HEK293 (cell line): ENCODE measurements around the gene GAL3ST1.

Experiments
- CTCF ChIA-PET: fragments of 350-600 bp; formaldehyde crosslinking; extraction: SDS; loops from one replicate; lab custom pipeline; 2021; ENCODE audit warnings: antibody characterized with exemption; lab: Yijun Ruan, JAX
- POLR2A ChIA-PET: fragments of 300-600 bp; formaldehyde crosslinking; extraction: SDS; loops from one replicate; lab custom pipeline; 2020; ENCODE audit warnings: antibody characterized with exemption, inconsistent platforms; lab: Yijun Ruan, JAX
- H3K27ac ChIP-seq: fragments of 200-500 bp; sonication (Bioruptor generic); 2 replicates; pipeline ENCODE4 v1.5.1; 2014; ENCODE audit warnings: low read depth, low read length, control low read depth, inconsistent platforms; ENCODE audit errors: extremely low read depth
- H3K36me3 ChIP-seq, 2 experiments: fragments of 200-500 bp in 1 of 2; sonication (Bioruptor generic) in 1 of 2; 1 replicate in 1 of 2; 2 replicates in 1 of 2; pipeline ENCODE4 v1.5.1; 2014 to 2017; ENCODE audit warnings: inconsistent platforms in 2 of 2, low read length in 2 of 2; ENCODE audit not compliant: control insufficient read depth in 2 of 2, insufficient read depth in 1 of 2
- H3K4me1 ChIP-seq: fragments of 200-500 bp; sonication (Bioruptor generic); 2 replicates; pipeline ENCODE4 v1.5.1; 2014; ENCODE audit warnings: mild to moderate bottlenecking, low read length, inconsistent platforms; ENCODE audit not compliant: control insufficient read depth, insufficient read depth
- H3K4me3 ChIP-seq: 2 replicates; pipeline ENCODE4 v1.5.1; 2011; ENCODE audit warnings: low read depth, mild to moderate bottlenecking, control low read depth, low read length, moderate library complexity
- H3K9me3 ChIP-seq: fragments of 200-500 bp; sonication (Bioruptor generic); 2 replicates; pipeline ENCODE4 v1.5.1; 2014; ENCODE audit warnings: low read depth, low read length, inconsistent platforms; ENCODE audit not compliant: control insufficient read depth, insufficient read depth
- GLIS2 ChIP-seq: fragments of 450-650 bp; formaldehyde crosslinking; IDR thresholded peaks from 2 replicates; pipeline ENCODE4 v1.5.1; 2016; ENCODE audit warnings: missing biosample characterization, missing genetic modification characterization
- SP7 ChIP-seq: fragments of 450-650 bp; formaldehyde crosslinking; IDR thresholded peaks from 2 replicates; pipeline ENCODE4 v1.5.1; 2016; ENCODE audit warnings: missing biosample characterization, missing genetic modification characterization
- ZNF48 ChIP-seq: fragments of 450-650 bp; formaldehyde crosslinking; IDR thresholded peaks from 2 replicates; pipeline ENCODE4 v1.5.1; 2016; ENCODE audit warnings: missing biosample characterization, missing genetic modification characterization
- ZNF654 ChIP-seq: fragments of 450-650 bp; formaldehyde crosslinking; IDR thresholded peaks from 2 replicates; pipeline ENCODE4 v1.5.1; 2016; ENCODE audit warnings: low read depth, missing biosample characterization, missing genetic modification characterization
- ZXDB ChIP-seq: fragments of 450-650 bp; formaldehyde crosslinking; IDR thresholded peaks from 2 replicates; pipeline ENCODE4 v1.5.1; 2016; ENCODE audit warnings: missing biosample characterization, missing genetic modification characterization
- TF ChIP-seq, protein P1 (sequence below): fragments of 450-650 bp; formaldehyde crosslinking; IDR thresholded peaks from 2 replicates; pipeline ENCODE4 v1.5.1; 2016; ENCODE audit warnings: missing biosample characterization, missing genetic modification characterization
- TF ChIP-seq, protein P2 (sequence below): fragments of 450-650 bp; formaldehyde crosslinking; IDR thresholded peaks from 2 replicates; pipeline ENCODE4 v1.5.1; 2017; ENCODE audit warnings: missing biosample characterization, mild to moderate bottlenecking, missing genetic modification characterization, moderate library complexity
- TF ChIP-seq, protein P3 (sequence below): fragments of 450-650 bp; formaldehyde crosslinking; IDR thresholded peaks from 2 replicates; pipeline ENCODE4 v1.5.1; 2016; ENCODE audit warnings: missing biosample characterization, missing genetic modification characterization
- TF ChIP-seq, protein P4 (sequence below): fragments of 450-650 bp; formaldehyde crosslinking; IDR thresholded peaks from 2 replicates; pipeline ENCODE4 v1.5.1; 2016; ENCODE audit warnings: missing biosample characterization, missing genetic modification characterization
- TF ChIP-seq, protein P5 (sequence below): fragments of 450-650 bp; formaldehyde crosslinking; IDR thresholded peaks from 2 replicates; pipeline ENCODE4 v1.5.1; 2016; ENCODE audit warnings: missing biosample characterization, missing genetic modification characterization, low read depth
- TF ChIP-seq, protein P6 (sequence below): fragments of 450-650 bp; formaldehyde crosslinking; IDR thresholded peaks from 2 replicates; pipeline ENCODE4 v1.5.1; 2016; ENCODE audit warnings: missing biosample characterization, missing genetic modification characterization
- TF ChIP-seq, protein P7 (sequence below): fragments of 450-650 bp; formaldehyde crosslinking; IDR thresholded peaks from 2 replicates; pipeline ENCODE4 v1.5.1; 2016; ENCODE audit warnings: missing biosample characterization, missing genetic modification characterization, low read depth

GAL3ST1 gene

DNA sequence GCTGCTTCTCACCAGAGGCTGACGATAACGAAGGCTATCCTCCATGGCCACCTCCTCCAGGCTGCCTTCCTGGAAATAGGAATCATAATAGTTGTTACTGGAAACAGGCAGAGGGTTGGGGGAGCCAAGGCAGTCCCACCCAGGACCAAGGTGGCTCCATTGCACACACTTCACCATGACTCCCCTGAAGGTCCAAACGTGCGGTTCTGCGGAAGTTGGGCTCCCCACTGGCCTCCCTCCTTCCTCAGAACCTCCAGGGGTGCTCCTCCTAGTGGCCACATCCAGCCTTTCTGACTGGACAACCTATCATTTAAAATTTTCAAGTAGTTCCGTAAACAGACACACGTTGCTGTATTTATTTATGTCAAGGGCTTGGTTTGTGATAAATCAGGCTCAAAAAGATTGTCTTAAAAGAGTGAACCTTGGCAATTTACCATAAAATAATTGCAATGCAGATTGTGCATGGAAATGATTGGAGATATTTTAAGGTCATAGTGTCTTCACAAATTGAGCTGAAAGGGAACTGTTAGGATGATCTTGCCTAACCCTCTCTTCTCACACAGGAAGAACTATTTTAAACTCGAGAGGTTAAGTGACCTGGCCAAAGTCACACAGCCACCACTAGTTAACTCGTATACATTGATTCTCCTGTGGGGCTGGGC, 31.1 kb upstream of the GAL3ST1 start:
- no peak overlapping the region for H3K27ac ChIP-seq
- POLR2A ChIA-PET, result interaction anchor here (1.1 kb wide), 1 partner anchor 15 kb away, joined by 6 read pairs; no protein-coding TSS in a partner anchor
- 0 out of 2 replicates have a peak, but pooled peaks have one; percentile 15 for TF ChIP-seq ZXDB (tag by site-specific recombination)
- TF ChIP-seq, protein P1, sequence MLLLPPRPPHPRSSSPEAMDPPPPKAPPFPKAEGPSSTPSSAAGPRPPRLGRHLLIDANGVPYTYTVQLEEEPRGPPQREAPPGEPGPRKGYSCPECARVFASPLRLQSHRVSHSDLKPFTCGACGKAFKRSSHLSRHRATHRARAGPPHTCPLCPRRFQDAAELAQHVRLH, result peak; percentile 57; the same call in 1 of the 2 replicates
- TF ChIP-seq, protein P2, sequence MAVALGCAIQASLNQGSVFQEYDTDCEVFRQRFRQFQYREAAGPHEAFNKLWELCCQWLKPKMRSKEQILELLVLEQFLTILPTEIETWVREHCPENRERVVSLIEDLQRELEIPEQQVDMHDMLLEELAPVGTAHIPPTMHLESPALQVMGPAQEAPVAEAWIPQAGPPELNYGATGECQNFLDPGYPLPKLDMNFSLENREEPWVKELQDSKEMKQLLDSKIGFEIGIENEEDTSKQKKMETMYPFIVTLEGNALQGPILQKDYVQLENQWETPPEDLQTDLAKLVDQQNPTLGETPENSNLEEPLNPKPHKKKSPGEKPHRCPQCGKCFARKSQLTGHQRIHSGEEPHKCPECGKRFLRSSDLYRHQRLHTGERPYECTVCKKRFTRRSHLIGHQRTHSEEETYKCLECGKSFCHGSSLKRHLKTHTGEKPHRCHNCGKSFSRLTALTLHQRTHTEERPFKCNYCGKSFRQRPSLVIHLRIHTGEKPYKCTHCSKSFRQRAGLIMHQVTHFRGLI (tag by site-specific recombination), result 0 out of 2 replicates have a peak, but pooled peaks have one; percentile 13
- TF ChIP-seq, protein P3, sequence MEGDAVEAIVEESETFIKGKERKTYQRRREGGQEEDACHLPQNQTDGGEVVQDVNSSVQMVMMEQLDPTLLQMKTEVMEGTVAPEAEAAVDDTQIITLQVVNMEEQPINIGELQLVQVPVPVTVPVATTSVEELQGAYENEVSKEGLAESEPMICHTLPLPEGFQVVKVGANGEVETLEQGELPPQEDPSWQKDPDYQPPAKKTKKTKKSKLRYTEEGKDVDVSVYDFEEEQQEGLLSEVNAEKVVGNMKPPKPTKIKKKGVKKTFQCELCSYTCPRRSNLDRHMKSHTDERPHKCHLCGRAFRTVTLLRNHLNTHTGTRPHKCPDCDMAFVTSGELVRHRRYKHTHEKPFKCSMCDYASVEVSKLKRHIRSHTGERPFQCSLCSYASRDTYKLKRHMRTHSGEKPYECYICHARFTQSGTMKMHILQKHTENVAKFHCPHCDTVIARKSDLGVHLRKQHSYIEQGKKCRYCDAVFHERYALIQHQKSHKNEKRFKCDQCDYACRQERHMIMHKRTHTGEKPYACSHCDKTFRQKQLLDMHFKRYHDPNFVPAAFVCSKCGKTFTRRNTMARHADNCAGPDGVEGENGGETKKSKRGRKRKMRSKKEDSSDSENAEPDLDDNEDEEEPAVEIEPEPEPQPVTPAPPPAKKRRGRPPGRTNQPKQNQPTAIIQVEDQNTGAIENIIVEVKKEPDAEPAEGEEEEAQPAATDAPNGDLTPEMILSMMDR (tag by site-specific recombination), result peak; percentile 48; the same call in 1 of the 2 replicates
- TF ChIP-seq, protein P4, sequence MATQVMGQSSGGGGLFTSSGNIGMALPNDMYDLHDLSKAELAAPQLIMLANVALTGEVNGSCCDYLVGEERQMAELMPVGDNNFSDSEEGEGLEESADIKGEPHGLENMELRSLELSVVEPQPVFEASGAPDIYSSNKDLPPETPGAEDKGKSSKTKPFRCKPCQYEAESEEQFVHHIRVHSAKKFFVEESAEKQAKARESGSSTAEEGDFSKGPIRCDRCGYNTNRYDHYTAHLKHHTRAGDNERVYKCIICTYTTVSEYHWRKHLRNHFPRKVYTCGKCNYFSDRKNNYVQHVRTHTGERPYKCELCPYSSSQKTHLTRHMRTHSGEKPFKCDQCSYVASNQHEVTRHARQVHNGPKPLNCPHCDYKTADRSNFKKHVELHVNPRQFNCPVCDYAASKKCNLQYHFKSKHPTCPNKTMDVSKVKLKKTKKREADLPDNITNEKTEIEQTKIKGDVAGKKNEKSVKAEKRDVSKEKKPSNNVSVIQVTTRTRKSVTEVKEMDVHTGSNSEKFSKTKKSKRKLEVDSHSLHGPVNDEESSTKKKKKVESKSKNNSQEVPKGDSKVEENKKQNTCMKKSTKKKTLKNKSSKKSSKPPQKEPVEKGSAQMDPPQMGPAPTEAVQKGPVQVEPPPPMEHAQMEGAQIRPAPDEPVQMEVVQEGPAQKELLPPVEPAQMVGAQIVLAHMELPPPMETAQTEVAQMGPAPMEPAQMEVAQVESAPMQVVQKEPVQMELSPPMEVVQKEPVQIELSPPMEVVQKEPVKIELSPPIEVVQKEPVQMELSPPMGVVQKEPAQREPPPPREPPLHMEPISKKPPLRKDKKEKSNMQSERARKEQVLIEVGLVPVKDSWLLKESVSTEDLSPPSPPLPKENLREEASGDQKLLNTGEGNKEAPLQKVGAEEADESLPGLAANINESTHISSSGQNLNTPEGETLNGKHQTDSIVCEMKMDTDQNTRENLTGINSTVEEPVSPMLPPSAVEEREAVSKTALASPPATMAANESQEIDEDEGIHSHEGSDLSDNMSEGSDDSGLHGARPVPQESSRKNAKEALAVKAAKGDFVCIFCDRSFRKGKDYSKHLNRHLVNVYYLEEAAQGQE (tag by site-specific recombination), result no peak
- TF ChIP-seq ZNF654, result peak; percentile 22
- TF ChIP-seq, protein P5, sequence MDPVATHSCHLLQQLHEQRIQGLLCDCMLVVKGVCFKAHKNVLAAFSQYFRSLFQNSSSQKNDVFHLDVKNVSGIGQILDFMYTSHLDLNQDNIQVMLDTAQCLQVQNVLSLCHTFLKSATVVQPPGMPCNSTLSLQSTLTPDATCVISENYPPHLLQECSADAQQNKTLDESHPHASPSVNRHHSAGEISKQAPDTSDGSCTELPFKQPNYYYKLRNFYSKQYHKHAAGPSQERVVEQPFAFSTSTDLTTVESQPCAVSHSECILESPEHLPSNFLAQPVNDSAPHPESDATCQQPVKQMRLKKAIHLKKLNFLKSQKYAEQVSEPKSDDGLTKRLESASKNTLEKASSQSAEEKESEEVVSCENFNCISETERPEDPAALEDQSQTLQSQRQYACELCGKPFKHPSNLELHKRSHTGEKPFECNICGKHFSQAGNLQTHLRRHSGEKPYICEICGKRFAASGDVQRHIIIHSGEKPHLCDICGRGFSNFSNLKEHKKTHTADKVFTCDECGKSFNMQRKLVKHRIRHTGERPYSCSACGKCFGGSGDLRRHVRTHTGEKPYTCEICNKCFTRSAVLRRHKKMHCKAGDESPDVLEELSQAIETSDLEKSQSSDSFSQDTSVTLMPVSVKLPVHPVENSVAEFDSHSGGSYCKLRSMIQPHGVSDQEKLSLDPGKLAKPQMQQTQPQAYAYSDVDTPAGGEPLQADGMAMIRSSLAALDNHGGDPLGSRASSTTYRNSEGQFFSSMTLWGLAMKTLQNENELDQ, result no peak
- TF ChIP-seq SP7 (tag by site-specific recombination), result peak; percentile 53
- peak; percentile 28; the same call in 1 of the 2 replicates for TF ChIP-seq GLIS2 (tag by site-specific recombination)
- TF ChIP-seq, protein P6, sequence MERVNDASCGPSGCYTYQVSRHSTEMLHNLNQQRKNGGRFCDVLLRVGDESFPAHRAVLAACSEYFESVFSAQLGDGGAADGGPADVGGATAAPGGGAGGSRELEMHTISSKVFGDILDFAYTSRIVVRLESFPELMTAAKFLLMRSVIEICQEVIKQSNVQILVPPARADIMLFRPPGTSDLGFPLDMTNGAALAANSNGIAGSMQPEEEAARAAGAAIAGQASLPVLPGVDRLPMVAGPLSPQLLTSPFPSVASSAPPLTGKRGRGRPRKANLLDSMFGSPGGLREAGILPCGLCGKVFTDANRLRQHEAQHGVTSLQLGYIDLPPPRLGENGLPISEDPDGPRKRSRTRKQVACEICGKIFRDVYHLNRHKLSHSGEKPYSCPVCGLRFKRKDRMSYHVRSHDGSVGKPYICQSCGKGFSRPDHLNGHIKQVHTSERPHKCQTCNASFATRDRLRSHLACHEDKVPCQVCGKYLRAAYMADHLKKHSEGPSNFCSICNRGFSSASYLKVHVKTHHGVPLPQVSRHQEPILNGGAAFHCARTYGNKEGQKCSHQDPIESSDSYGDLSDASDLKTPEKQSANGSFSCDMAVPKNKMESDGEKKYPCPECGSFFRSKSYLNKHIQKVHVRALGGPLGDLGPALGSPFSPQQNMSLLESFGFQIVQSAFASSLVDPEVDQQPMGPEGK (tag by site-specific recombination), result 0 out of 2 replicates have a peak, but pooled peaks have one; percentile 10
- TF ChIP-seq, all 188 proteins: peak for 8
- Histone ChIP-seq H3K4me1 (no peaks in the 10 kb centered on the region), H3K4me3 (no peak overlapping the region), H3K9me3 (no peaks in the 10 kb centered on the region), H3K36me3 (no peaks in the 10 kb centered on the region)
- CTCF ChIA-PET, result interaction anchor here (0.6 to 2.2 kb wide), 13 partner anchors 8 to 555 kb away, joined by 3 to 10 read pairs (median 4); partner anchors contain the start of gene PES1

DNA sequence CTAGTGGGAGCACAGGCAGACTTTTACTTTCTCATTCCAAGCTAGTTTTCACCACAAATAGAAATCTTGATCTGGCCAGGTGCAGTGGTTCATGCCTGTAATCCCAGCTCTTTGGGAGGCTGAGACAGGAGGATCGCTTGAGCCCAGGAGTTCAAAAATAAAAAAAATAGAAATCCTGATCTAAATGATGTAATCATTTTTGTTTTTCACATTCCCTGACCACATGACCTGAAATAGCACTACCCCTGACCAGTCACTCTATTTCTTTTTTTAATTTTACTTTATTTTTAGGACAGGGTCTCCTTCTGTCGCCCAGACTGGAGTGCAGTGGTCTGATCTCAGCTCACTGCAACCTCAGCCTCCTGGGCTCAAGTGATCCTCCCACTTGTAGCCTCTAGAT, 30.3 kb upstream of the GAL3ST1 start:
- Histone ChIP-seq H3K27ac (no peak overlapping the region), H3K9me3 (no peaks in the 10 kb centered on the region), H3K36me3 (no peaks in the 10 kb centered on the region), H3K4me3 (no peak overlapping the region), H3K4me1 (no peaks in the 10 kb centered on the region)
- POLR2A ChIA-PET, result no interaction called here
- CTCF ChIA-PET, result interaction anchor here (0.5 to 1.7 kb wide), 9 partner anchors 9 to 170 kb away, joined by 3 to 5 read pairs (median 3); no protein-coding TSS in a partner anchor
- TF ChIP-seq ZNF48 (tag by site-specific recombination), result no peak
- TF ChIP-seq, protein P7, sequence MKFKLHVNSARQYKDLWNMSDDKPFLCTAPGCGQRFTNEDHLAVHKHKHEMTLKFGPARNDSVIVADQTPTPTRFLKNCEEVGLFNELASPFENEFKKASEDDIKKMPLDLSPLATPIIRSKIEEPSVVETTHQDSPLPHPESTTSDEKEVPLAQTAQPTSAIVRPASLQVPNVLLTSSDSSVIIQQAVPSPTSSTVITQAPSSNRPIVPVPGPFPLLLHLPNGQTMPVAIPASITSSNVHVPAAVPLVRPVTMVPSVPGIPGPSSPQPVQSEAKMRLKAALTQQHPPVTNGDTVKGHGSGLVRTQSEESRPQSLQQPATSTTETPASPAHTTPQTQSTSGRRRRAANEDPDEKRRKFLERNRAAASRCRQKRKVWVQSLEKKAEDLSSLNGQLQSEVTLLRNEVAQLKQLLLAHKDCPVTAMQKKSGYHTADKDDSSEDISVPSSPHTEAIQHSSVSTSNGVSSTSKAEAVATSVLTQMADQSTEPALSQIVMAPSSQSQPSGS (tag by site-specific recombination), result peak; percentile 56; the same call in 1 of the 2 replicates
- TF ChIP-seq, all 188 proteins: peak for 1
